ENCODE results near the gene SRSF2. TPM values are rescaled to one million over a fixed set of nuclear protein-coding genes. Genes with fewer than 3 reads are reported as not detected.

SRSF2 gene
- total and polyA plus RNA-seq, 9 of the 15 experiments (the other 6 are each of a cell fraction or from before 2014, with no cell fraction given): 161 to 583 (median 393) TPM

- TF ChIP-seq CUX1 (CRISPR knock-in tag; IDR thresholded peaks at IDR 0.05): no peak
- no peak for TF ChIP-seq ZNF780A (CRISPR knock-in tag; IDR thresholded peaks at IDR 0.05)
- no peak for TF ChIP-seq ZNF277 (CRISPR knock-in tag; IDR thresholded peaks at IDR 0.05; ENCODE audit: borderline replicate concordance)
- TF ChIP-seq SRSF9 (IDR thresholded peaks at IDR 0.05; ENCODE audit: borderline replicate concordance, low read depth, low read length): no peak
- TF ChIP-seq GMEB1 (CRISPR knock-in tag; IDR thresholded peaks at IDR 0.05): peak; percentile 52; the same call in 1 of the 2 replicates
- TF ChIP-seq RBM14 (IDR thresholded peaks at IDR 0.05; ENCODE audit: borderline replicate concordance, insufficient read depth, low read depth, low read length): peak; percentile 60; the same call in 1 of the 2 replicates
- no peak for TF ChIP-seq HNRNPUL1 (IDR thresholded peaks at IDR 0.05; ENCODE audit: low read length)
- TF ChIP-seq PRDM10 (IDR thresholded peaks at IDR 0.05; ENCODE audit: partially characterized antibody): no peak
- no peak for TF ChIP-seq DNMT1 (IDR thresholded peaks at IDR 0.05)
- TF ChIP-seq ZFX (CRISPR knock-in tag; IDR thresholded peaks at IDR 0.05): no peak
These were observed 616 bp downstream of the SRSF2 start (continued) for GRCh38 chr17:76736349-76737081.

All from K562 (cell line).